GM12878 (cell line): ENCODE results near the gene ADAMTS1.

ENCODE experiments used
- CREM ChIP-seq: IDR thresholded peaks from 2 replicates; pipeline ENCODE4 v1.6.1; 2014; ENCODE audit warnings: antibody characterized with exemption, low read depth
- CTCF ChIP-seq, 3 experiments: IDR thresholded peaks in 2 of 3; conservative IDR thresholded peaks in 1 of 3; 2 replicates each; pipeline ENCODE4 v1.5.1; 2011; ENCODE audit warnings: low read depth in 3 of 3, low read length in 3 of 3, mild to moderate bottlenecking in 3 of 3, control low read depth in 2 of 3, moderate library complexity in 2 of 3, inconsistent platforms in 1 of 3, mixed read lengths in 1 of 3; ENCODE audit not compliant: control insufficient read depth in 2 of 3, insufficient read depth in 1 of 3; ENCODE audit errors: extremely low read depth in 1 of 3
- FOS ChIP-seq: IDR thresholded peaks from 3 replicates; pipeline ENCODE4 v1.6.1; 2011; ENCODE audit warnings: borderline replicate concordance; ENCODE audit not compliant: insufficient read length; ENCODE audit errors: extremely low read depth
- NFIC ChIP-seq: IDR thresholded peaks from 2 replicates; pipeline ENCODE4 v1.6.1; 2012; ENCODE audit warnings: low read depth, mild to moderate bottlenecking, inconsistent platforms, low read length, moderate library complexity
- NFYA ChIP-seq: IDR thresholded peaks from 2 replicates; pipeline ENCODE4 v1.6.1; 2011; ENCODE audit warnings: low read depth, mild to moderate bottlenecking, low read length, improper control_type of control experiment, borderline replicate concordance
- TF ChIP-seq, protein P1 (sequence below): IDR thresholded peaks from 2 replicates; pipeline ENCODE4 v1.6.1; 2012; ENCODE audit warnings: mild to moderate bottlenecking, low read depth, low read length

DNA sequence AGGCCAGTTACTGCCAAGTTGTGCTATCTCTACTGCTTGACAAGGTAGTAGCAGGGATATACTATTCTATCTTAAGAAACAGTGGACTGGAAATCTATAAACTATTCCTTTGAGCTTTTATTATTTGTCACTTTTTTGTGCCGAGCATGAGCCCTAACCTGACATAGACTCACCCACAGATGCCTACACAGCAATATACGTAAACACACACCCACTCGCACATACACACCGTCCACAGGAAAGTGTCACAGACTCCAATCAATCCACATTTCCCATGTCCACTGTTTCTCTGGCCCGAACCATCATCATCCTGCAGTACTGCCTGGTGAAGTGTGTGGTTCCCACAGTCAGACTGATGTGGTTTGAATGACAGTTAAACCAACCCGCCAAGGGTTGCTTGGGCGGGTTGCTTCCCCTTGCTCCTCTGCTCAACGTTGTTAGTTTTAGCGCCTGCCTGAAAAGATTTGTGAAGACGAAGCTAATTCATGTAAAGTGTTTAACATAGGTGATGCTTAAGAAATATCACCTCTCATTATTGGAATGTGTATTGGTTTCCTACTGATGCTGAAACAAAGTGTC is 47.2 kb downstream of the ADAMTS1 start:
- TF ChIP-seq FOS, result no peak
- TF ChIP-seq NFYA, result no peak
- TF ChIP-seq CTCF (IDR thresholded peaks at IDR 0.05 in 2 of 3, conservative IDR thresholded peaks at IDR 0.05 in 1 of 3; ENCODE audit: control insufficient read depth in 2 of 3, extremely low read depth in 1 of 3, insufficient read depth in 1 of 3, low read depth in 3 of 3, low read length in 3 of 3), result no peak
- TF ChIP-seq NFIC, result no peak
- TF ChIP-seq, protein P1, sequence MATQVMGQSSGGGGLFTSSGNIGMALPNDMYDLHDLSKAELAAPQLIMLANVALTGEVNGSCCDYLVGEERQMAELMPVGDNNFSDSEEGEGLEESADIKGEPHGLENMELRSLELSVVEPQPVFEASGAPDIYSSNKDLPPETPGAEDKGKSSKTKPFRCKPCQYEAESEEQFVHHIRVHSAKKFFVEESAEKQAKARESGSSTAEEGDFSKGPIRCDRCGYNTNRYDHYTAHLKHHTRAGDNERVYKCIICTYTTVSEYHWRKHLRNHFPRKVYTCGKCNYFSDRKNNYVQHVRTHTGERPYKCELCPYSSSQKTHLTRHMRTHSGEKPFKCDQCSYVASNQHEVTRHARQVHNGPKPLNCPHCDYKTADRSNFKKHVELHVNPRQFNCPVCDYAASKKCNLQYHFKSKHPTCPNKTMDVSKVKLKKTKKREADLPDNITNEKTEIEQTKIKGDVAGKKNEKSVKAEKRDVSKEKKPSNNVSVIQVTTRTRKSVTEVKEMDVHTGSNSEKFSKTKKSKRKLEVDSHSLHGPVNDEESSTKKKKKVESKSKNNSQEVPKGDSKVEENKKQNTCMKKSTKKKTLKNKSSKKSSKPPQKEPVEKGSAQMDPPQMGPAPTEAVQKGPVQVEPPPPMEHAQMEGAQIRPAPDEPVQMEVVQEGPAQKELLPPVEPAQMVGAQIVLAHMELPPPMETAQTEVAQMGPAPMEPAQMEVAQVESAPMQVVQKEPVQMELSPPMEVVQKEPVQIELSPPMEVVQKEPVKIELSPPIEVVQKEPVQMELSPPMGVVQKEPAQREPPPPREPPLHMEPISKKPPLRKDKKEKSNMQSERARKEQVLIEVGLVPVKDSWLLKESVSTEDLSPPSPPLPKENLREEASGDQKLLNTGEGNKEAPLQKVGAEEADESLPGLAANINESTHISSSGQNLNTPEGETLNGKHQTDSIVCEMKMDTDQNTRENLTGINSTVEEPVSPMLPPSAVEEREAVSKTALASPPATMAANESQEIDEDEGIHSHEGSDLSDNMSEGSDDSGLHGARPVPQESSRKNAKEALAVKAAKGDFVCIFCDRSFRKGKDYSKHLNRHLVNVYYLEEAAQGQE, result no peak
- TF ChIP-seq CREM, result no peak
